BJ (cell line): ENCODE measurements around the gene DOCK1. TPM values are rescaled to one million over a fixed set of nuclear protein-coding genes. Genes with fewer than 3 reads are reported as not detected.

Experiments used
- CTCF ChIA-PET: fragments of 350-600 bp; formaldehyde crosslinking; extraction: SDS; loops from one replicate; lab custom pipeline; 2021; ENCODE audit warnings: antibody characterized with exemption, inconsistent platforms; lab: Yijun Ruan, JAX
- POLR2A ChIA-PET: fragments of 300-600 bp; sonication (Branson Sonifier 250); formaldehyde crosslinking; extraction: SDS; loops from one replicate; lab custom pipeline; 2021; ENCODE audit warnings: antibody characterized with exemption; lab: Charles Lee
- DNase-seq: peaks from one replicate; pipeline ENCODE4 v3.0.0-alpha.2; 2011; ENCODE audit warnings: low read depth
- H3K27me3 ChIP-seq: 2 replicates; pipeline ENCODE4 v1.6.0; 2011; ENCODE audit warnings: low read length; ENCODE audit not compliant: control insufficient read depth, insufficient read depth
- H3K36me3 ChIP-seq: 2 replicates; pipeline ENCODE4 v1.5.1; 2011; ENCODE audit warnings: low read length; ENCODE audit not compliant: control insufficient read depth, insufficient read depth
- H3K4me3 ChIP-seq: 2 replicates; pipeline ENCODE4 v1.5.1; 2011; ENCODE audit warnings: low read depth, mild to moderate bottlenecking, control low read depth, low read length
- CTCF ChIP-seq: IDR thresholded peaks from 2 replicates; pipeline ENCODE4 v1.5.1; 2011; ENCODE audit warnings: low read depth, mild to moderate bottlenecking, control low read depth, inconsistent platforms, low read length, moderate library complexity; ENCODE audit not compliant: insufficient read depth
- polyA plus RNA-seq: library from polyadenylated mRNA; depleted of rRNA; stranded (reverse); fragments of >200 nt; gene quantifications from 2 replicates; pipeline ENCODE4 v1.2.3, GENCODE V29; 2011

Gene DOCK1
- polyA plus RNA-seq, 1 experiment: 20.0 TPM

GRCh38 chr10:127428385-127428980 is 523.3 kb downstream of the DOCK1 start:
- DNase-seq: no peak
- TF ChIP-seq CTCF: no peak
- Histone ChIP-seq H3K36me3 (peaks cover 23% of the 10 kb centered on the region), H3K27me3 (no peaks in the 10 kb centered on the region), H3K4me3 (no peak overlapping the region)
- ChIA-PET POLR2A (no interaction called here), CTCF (no interaction called here)

GRCh38 chr10:127429601-127430312 is 524.5 kb downstream of the DOCK1 start:
- no peak for TF ChIP-seq CTCF
- DNase-seq: no peak
- CTCF ChIA-PET: no interaction called here
- no peak overlapping the region for H3K4me3 ChIP-seq
- H3K27me3 ChIP-seq: no peaks in the 10 kb centered on the region
- POLR2A ChIA-PET: no interaction called here
- peaks cover 23% of the 10 kb centered on the region for H3K36me3 ChIP-seq

GRCh38 chr10:127431525-127431924 is 526.3 kb downstream of the DOCK1 start:
- no peak for DNase-seq
- ChIA-PET CTCF (interaction anchor here (1.4 kb wide), 1 partner anchor 8 kb away, joined by 4 read pairs; no protein-coding TSS in a partner anchor), POLR2A (interaction anchor here (0.7 kb wide), 1 partner anchor 9 kb away, joined by 3 read pairs; no protein-coding TSS in a partner anchor)
- no peak for TF ChIP-seq CTCF
- H3K4me3 ChIP-seq: no peak overlapping the region
- no peaks in the 10 kb centered on the region for H3K27me3 ChIP-seq
- peaks cover 24% of the 10 kb centered on the region for H3K36me3 ChIP-seq

- DNase-seq: peak; percentile 5
- Histone ChIP-seq H3K27me3 (no peaks in the 10 kb centered on the region), H3K36me3 (peaks cover 13% of the 10 kb centered on the region), H3K4me3 (no peak overlapping the region)
- ChIA-PET CTCF (no interaction called here), POLR2A (no interaction called here)
- no peak for TF ChIP-seq CTCF
Measured at GRCh38 chr10:127434006-127434405, 528.8 kb downstream of the DOCK1 start.

GRCh38 chr10:127435246-127435645 is 530.0 kb downstream of the DOCK1 start:
- no peak for DNase-seq
- H3K4me3 ChIP-seq: no peak overlapping the region
- ChIA-PET POLR2A (no interaction called here), CTCF (no interaction called here)
- no peak for TF ChIP-seq CTCF
- H3K36me3 ChIP-seq: peaks cover 12% of the 10 kb centered on the region
- H3K27me3 ChIP-seq: no peaks in the 10 kb centered on the region
